EH (cell line): Measurements from ENCODE around the gene CCDC177.

ENCODE experiments used
- DNase-seq: peaks from one replicate; pipeline ENCODE4 v3.0.0-alpha.2; 2015; ENCODE audit warnings: low read depth

The CCDC177 gene

DNA sequence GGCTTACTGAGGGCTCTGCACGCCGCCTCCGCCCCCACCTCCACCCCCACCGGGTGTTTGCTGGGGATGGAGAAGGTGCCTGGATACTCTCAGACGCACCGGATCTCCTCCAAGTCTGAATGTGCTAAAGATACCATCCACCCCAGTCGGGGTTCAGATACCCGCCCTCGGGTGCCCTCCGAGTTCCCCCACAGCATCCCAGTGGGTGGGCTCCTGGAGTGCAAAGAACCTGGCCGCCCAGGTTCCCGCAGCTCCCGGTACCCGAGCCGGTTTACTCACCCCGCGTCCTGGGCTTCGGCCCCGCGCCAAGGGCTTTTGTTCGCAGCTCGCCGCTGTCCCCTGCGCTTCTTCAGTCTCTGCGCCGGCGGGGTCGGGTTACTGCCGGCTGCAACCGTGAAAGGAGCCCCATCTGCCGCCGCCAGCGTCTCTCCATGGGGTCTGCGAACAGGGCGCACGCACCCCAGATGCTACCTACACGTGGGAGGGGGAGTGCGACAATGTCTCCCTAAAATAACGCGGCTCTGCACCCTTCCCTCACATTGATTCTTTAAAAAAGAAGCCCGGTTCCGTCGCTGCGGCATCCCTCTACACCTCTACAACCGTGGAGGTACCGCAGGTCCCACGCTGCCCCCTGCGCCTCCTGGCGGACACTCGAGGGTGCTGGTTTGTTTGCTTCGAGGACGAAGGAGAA is at the start of gene CCDC177:
TSS of gene CCDC177 (minus strand) at position 609 of the 691 bp plus-strand sequence. CDS start 1,249 bp downstream, outside the sequence.
- peak; percentile 46 for DNase-seq

DNA sequence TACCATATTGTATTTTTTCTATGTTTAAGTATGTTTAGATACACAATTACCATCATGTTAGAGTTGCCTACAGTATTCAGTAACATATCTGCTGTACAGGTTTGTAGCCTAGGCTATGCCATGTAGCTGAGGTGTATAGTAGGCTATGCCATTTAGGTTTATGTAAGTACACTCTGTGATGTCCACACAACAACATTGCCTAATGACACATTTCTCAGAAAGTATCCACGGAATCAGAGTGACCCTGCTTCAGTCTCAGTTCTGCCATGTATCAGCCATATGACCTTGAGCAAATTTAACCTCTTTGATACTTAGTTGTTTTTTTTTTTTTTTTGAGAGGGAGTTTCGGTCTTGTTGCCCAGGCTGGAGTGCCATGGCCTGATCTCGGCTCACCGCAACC is 49.5 kb upstream of the CCDC177 start:
- no peak for DNase-seq

DNA sequence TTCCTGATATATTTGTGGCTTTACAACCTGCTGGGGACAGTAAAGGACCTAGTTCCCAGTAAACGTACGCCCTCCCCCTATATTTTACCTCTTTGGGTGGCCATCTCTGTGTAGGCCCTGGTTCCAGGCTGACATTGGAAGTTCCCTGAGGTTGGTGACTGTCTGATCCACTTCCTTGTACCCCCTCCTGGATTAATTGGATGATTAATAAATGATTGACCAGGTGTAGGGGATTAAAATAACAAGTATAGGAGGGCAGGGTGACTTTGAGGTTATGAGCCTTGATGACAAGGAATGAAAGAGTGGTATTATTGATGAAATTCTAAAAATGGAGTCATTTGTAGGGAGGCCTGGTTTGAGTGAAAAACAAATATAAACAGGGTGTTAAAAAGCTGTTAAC is 46.3 kb upstream of the CCDC177 start:
- DNase-seq = no peak

GRCh38 chr14:69620211-69620611 is 45.5 kb upstream of the CCDC177 start:
- no peak for DNase-seq

DNA sequence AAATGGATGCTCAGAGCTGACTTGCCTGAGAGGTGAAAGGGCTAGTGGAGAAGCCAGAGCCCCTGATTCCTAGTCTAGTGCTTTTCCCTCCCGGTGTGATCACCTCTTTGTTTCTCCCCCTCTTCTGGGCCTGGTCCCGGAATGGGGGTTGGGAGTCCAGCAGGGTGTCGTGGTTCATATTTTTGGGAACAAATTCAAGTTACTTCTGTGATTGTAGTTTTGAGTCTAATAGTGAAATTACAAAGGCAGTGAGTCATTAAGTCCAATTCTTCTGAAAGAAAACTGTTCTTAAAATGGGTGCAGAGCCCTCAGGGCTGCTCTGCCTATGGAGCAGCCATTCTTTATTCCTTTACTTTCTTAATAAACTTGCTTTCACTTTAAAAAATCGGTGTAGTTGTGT is 44.3 kb upstream of the CCDC177 start:
- DNase-seq = peak; percentile 56

GRCh38 chr14:69617796-69618195 is 43.1 kb upstream of the CCDC177 start:
- no peak for DNase-seq

- no peak for DNase-seq
Observed at GRCh38 chr14:69616408-69616773, 41.7 kb upstream of the CCDC177 start.

DNA sequence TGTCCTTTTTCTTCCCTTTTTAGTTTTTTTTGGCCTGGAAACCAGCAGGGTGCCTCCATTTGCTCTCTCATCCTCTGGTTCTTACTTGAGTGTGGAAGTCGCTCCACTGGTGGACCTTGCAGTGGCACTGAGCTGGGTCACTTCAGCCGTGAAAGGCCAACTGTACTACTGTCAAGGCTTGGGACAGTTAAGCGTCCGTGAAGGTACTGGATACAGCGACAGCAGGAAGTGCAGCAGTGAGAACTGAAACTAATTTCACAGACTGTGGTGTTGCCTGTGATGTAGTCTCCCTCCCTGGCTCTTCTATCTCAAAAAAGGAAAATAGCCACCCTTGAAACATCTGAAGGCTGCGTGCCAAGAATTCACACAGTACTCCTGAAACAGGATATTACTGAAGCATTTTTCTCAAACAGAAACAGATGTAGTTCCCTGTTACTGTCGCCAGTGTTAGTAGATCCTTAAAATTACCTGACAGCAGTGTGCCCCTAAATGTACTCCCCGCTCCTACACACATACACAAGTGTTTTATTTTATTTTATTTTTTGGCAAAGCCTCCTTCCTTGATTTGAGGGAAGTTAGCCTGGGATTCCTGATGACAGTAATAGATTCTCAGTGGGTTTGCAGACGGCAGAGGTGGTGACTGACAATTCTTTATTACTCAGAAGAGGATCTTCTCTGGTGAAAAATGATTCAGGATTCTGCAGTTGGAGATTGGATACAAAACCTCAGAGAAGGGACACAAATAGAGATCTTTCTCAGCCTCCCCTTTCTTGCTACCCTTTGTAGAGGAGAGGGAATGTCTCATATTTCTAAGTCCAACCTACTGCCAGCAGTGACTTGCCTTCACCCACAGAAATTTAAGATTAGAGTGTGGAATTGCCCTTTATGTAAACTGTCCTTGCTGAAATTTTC is 41.1 kb upstream of the CCDC177 start:
- peak; percentile 91 for DNase-seq

DNA sequence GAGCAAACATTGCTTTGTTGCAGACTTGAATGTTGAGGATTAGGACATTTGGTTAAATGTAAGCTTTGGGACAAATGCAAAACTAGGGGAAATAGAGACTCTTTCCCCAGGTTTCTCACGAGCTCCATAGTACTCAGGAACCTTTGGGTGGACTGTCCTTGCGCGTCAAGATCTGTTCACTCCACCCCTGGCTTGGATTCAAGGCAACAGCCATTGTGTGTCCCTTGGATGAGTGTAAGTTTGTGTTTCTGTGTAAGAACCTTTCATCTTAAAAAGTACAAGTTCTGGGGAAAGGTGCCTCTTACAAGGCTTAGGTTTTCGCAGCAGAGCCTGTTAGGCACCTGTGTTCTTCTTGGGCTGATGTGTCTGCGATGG is 40.4 kb upstream of the CCDC177 start:
- no peak for DNase-seq

DNA sequence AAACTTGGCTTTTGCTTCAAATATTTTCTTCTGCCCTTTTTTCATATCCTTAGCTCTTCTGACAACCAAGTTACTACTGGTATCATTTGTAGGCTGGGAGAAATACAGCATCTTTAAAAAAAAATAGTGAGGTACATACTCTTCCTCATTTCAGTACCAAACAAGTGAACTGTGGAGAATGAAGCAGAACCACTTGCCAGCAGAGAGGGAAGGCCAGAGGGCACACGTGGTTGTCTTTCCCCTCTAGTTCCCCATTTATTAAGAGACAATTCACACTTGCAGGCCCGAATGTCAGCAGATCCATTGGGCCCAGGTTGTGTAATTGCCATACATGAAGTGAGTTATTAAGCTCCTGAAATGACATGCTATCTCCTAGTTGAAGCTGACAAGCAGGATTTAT is 39.9 kb upstream of the CCDC177 start:
- no peak for DNase-seq

DNA sequence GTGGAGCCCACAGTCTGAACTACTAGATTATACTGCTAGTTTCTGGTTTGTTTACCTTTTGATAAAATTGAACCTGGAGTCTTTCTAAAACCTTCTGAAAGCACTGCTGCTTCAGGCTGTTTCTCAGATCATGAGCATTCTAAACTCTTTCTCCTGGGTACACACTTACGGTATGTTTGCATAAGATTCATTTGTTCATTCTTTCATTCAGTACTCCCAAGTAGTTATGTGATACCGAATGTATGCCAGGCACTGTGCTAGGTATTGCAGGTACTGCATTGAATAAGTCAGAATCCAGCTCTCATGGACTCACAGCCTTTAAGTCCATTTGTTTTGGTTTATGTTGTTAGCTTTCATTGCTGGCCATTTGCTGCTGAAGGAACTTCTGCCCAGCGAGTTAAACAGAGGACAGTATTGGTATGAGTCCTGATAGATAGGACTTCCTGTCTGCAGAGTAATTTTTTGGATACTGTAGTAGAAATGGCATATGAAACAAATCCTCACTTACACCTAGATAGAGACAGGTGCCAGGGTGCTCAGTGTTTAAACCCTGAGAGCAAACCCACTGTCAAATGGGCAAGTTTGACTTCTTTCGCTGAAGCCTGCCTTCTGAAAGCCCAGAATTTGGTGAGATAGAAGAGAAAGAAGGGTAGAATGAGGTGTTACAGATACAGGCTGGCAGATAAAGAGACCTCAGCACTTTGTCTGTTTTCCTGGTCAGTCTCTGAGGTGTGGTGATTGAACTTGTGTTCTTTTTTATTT is 38.8 kb upstream of the CCDC177 start:
- no peak for DNase-seq

DNA sequence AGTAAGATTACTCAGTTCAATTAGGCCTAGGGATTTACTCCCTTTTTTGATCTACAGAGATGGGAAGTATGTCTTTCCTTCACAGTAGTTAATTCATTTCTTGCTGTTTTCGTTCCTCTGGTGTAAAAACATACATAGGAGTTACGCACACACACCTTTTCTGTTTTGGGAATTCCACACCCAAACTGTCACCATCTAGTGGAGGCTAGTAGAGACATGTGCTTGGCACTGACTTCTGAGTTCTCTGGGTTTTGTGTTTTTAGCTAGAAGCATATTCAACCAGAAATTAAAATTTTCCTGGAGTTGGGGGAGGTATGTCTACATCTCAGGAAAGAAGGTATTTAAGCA is 38.1 kb upstream of the CCDC177 start:
- DNase-seq = no peak

GRCh38 chr14:69612014-69612782 is 37.5 kb upstream of the CCDC177 start:
- peak; percentile 48 for DNase-seq

DNA sequence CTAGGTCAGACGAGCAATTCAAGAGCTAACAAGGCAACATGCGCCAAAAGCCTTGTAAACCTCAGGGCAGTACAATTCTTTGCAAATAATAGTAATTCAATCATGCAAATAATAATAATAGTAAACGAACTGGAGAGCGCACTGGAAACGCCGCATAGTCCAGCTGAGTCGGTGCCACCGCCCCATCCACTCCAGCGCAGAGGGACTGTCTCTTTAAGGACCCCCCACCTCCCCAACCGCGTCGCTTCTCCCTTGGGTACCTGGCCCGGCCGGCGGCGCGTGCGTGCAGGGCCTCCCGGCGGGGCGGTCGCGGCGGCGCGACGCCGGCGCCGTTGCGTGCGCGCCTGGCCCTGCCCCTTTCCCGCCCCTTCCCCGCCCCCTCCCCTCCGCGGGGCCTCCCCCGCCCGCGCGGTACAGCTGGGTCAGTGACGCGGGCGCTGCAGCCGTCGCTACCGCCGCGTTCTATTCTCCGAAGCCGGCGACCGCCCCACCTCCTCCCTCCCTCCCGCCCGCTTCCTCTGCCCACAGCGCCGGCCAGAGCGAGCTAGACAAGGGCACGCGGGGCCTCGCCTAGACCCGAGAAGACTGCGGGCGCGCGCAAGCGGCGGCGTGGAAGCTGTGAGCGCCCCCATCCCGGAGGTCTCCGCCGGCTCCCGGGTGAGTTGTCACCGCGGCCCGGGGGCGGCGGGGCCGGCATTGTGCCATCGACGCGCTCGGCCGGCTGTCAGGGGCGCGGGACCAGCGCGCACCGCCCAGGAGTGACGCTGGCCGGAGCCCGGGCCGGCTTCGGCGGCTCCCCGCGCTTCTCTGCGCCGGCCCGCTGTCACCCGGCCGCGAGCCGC is 36.7 kb upstream of the CCDC177 start, which contains the start of gene SUSD6:
TSS of gene SUSD6 (plus strand) at position 425 of the 842 bp plus-strand sequence. CDS start 46,997 bp downstream, outside the sequence.
- DNase-seq = peak; percentile 90

DNA sequence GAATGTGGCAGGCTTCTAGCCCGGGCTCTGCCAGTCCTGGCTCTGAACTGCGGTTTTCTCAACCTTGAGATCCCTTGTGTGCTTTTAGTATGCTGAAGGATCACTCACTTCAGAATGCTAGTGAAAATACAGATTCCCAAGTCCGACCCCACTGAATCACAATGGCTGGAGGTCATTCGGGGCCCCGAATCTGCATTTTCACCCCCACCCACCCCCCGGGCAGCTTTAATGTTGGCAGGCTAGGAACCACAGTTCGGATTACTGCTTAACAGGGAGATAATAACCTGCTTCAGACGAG is 36.2 kb upstream of the CCDC177 start:
- peak; percentile 48 for DNase-seq

DNA sequence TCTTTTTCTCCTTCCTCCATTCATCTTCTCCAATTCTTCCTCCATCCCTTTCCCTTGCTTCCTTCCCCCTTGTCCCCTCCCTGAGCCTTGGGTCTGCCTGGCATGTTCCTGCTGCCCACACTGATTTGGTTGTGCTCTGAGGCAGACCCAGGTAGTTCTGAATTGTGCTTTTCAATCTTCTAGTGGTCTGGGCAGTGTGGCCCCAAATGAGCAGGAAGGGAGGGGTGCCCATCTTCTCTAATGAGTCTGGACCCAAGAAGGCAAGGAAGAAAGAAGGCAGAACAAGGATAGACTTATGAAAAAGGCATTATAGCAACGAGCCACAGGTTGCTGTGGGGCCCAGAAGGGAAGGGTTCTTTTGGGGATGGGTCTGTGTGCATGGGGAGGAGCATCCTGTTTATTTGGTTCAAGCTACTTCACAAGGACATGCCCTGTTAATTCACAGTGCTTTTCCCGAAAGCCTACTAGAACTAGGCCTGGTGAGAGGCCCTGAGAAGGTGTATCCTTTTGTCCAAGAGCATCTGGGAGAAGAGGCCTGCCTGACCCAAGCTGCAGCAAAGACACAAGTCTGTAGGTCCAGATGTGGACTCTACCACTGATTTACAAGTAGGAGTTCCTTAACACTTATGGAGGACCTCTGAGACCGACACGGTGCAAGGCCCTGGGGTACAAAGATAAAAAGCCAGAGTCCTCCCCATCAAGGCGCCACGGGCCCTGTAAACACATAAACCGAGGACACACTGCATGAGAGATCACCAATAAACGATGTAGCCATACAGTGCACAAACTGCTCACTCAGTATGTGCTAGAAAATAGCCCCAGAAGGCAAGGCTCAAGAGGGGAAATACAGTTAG is 35.6 kb upstream of the CCDC177 start:
- no peak for DNase-seq

- no peak for DNase-seq
Observed at GRCh38 chr14:69606258-69607184, 31.9 kb upstream of the CCDC177 start.

DNA sequence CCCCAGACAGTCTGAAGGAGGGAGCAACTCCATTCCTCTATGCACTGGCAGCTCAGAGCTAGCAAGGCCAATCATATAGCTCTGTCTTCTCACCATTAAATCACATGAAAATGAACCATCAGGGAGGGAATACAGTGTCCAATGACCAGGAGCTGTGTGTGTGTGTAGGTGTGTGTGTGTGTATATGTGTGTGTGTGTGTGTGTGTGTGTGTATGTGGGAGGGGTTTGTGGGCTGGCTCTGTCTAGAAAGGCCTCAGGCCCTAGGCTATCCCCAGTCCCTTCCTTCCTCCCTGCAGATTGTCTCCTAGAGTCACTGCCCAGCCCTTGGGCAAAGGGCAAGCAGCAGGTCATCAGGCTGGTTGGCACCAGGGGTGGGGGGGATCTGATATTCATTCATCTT is 31.1 kb upstream of the CCDC177 start:
- no peak for DNase-seq

DNA sequence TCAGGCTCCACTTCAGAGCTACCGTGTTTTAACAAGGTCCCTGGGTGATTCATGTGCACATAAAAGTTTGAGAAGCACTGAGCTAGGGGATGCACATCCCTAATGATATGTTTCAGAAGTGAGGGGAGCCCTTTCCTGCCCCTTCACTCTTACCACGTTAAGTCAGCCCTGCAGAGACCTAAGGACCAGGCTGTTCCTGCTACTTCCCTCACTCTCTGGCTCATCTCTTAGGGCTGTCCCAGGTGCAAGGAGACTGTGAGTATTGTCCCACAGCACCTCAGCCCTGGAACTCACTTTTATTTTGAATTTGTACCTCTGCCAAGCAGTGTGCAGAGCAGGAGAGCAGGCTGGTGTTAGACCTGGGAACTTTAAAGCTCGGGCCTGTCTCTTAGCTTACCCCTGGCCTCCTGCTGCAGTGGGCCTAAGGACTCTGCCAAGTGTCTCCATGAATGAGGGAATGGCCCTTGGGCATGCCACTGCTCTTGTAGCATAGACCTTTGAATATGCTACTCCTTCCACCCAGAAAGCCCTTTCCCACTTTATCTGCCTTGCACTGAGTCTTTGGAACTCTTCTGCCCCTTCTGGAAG is 25.7 kb upstream of the CCDC177 start:
- no peak for DNase-seq
